ENCODE results near the gene MCU.
"Not testable (repeated sequence)": the region's sequence is repeated elsewhere in the genome, so short reads cannot be mapped to it uniquely, and the experiment has no call there.

MCU gene

DNA sequence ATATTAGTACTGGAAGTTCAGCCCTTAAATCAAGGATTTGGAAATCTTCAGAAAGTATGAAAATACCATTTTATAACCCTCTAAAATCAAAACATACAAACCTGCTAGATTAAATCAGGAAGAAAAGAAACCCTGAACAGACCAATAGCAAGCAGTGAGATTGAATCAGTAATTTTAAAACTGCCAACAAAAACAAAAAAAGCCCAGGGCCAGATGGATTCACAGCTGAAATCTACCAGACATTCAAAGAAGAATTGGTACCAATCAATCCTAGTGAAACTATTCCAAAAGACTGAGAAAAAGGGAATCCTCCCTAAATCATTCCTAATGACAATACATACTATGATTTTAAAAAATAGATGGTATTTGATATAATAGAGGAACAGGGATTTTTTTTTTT, 70.1 kb downstream of the MCU start:
- no peak for DNase-seq (ENCODE audit: low read depth in 2 of 2)

- no peak for DNase-seq (ENCODE audit: low read depth in 2 of 2)
These were observed 71.3 kb downstream of the MCU start for GRCh38 chr10:72763201-72763600.

GRCh38 chr10:72764151-72764550, 72.2 kb downstream of the MCU start:
- DNase-seq (ENCODE audit: low read depth in 2 of 2) = no peak

- no peak for DNase-seq (ENCODE audit: low read depth in 2 of 2)
These were observed 73.3 kb downstream of the MCU start for GRCh38 chr10:72765051-72765745.

DNA sequence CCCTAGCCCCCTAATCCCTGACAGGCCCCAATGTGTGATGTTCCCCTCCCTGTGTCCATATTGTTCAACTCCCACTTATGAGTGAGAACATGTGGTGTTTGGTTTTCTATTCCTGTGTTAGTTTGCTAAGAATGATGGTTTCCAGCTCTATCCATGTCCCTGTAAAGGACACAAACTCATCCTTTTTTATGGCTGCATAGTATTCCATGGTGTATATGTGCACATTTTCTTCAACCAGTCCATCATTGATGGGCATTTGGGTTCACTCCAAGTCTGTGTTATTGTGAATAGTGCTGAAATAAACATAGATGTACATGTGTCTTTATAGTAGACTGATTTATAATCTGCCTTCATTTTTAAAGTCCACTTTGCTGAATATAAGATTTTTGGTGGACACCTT, 79.3 kb downstream of the MCU start:
- DNase-seq (ENCODE audit: low read depth in 2 of 2) = not testable (repeated sequence)

DNA sequence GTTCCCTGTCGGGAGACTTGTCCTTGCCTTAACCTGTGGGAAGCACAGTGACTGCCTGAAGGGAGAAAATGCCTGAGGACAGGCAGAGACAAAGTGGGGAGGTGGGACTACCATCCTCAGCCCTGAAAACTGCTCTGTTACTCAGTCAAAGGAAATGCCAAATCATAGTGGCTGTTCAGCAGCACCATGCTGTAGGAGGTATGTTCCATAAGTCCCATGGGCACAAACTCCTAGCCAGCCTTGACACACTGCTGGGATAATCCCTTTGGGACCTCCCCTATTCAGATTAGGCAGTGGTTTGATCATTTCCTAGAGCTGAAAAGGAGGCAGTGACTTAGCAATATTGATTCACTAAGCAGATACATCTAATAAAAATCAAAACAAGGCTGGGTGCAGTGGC, 80.1 kb downstream of the MCU start:
- DNase-seq (ENCODE audit: low read depth in 2 of 2) = no peak

GRCh38 chr10:72779874-72780273, 87.9 kb downstream of the MCU start:
- no peak for DNase-seq (ENCODE audit: low read depth in 2 of 2)

DNA sequence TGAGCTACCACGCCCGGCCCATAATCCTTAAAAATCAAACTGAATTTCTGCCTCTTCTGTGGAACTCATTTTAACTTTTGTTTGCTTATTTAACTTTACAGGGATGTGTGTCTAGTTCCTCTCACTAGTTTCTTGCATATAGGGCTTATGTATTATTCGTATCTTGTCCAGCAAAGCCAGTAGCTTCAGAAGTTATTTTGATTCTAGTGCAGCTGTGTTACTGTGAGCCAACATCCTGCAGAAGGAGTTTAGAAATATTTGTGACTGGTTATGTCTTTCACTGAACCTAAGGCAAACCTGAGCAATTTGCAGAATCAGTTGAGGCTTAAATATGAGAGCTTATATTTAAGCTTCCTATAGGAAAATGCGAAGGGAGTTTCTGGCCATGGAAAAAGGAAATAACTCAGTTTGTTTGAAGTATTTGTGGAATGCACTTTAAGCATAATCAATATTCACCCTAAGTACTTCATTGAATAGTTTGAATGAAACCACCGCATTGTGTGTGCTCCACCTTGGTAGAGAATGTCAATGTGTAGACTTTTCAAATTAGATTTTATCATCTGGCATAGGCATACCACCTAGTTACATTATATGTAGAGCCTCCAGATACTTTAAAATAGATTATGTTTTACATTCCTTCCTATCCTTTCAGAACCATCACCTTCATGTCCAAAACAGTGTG, 90.8 kb downstream of the MCU start:
- DNase-seq (ENCODE audit: low read depth in 2 of 2) = no peak

DNA sequence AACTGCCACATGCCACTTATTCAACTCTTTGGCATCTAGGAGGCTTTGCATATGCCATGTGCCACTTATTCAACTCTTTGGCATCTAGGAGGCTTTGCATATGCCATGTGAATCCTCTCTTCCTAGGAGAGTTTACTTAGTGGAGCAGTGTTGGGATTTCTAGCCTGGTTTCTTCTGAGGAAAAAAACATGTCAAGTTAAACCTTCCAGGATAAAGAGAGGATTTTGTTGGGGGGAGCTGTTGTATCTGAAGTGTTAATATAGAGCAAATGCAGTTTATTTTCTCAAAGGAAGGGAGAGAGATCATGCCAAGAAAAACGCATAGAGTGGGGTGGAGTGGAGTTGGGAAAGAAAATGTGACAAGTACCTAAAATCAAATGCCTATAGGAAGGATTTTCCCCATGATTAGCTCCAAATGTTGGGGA, 91.5 kb downstream of the MCU start:
- no peak for DNase-seq (ENCODE audit: low read depth in 2 of 2)

DNA sequence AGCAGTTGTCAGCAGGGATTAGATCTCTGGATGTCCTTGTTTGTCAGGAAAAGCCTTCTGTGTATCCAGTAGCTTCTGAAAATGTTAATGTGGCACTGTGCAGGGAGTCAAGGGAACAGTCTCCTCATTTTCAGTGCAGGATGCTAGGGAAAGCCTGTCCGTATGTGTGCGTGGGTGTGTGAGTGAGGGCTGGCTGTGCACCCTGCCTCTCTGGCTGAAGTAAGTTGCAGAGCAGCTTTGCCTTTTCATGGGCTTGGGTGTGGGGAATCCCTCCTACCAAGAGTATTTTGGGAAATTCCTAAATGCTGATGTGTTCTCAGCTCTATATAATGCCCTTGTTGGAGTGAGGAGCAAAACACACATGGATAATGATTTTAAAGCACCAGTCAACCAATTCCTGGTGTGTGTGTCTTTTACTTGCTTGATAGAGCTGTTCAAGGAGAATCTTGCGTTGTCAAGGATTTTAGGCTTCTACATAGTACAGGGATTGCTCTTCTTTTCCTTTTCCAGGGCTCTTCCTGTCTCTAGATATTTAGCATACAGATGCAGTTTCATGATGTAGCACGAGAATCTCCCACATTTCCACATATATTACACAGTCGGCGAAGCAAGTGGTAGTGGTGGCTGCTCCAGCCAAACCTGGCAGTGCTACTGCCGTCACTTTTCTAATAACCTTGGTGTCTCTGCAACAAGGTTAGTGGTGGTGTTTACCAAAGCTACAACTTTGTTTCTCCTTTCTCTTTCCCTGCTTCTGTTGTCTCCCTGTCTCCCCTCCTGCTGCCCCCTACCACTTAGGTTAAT, 92.8 kb downstream of the MCU start:
- DNase-seq (ENCODE audit: low read depth in 2 of 2) = no peak

DNA sequence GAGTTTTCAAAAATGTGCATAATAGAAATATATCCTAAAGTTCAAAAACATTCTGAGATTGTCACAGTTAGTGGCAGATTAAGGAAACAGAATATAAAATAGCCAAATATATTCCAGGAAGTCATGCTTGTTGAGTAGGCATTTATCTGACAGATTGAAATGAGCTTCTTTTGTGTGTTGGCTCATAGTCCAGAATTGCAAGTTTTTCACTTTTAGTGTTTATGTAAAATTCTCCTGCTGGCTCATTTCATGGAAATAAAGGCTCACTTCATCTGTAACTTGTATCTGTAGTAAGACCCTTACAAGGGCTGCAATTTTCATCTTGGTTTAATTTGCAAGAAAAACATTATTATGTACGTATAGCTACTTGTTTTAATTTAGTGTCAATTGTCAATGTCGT, 93.5 kb downstream of the MCU start:
- no peak for DNase-seq (ENCODE audit: low read depth in 2 of 2)

- no peak for DNase-seq (ENCODE audit: low read depth in 2 of 2)
These were observed 98.5 kb downstream of the MCU start for GRCh38 chr10:72790216-72790990.

GRCh38 chr10:72792288-72792687, 100.3 kb downstream of the MCU start:
- DNase-seq (ENCODE audit: low read depth in 2 of 2) = no peak

DNA sequence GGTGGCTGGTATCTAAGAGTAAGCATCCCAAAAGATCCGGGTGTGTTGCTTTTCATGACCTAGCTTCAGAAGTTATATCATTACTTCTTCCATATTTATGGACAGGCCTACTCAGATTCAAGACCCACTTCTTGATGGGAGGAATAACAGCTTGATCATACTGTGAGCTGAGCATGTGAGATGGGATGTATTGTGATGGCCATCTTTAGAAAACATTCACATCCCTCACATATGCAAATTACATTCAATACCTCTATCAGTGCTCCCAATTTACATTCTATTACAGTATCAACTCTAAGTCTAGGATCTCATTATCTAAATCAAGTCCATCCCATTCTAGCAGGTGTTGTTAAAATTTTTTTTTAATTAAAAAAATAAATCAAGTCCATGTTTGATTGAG, 101.8 kb downstream of the MCU start:
- DNase-seq (ENCODE audit: low read depth in 2 of 2) = no peak

DNA sequence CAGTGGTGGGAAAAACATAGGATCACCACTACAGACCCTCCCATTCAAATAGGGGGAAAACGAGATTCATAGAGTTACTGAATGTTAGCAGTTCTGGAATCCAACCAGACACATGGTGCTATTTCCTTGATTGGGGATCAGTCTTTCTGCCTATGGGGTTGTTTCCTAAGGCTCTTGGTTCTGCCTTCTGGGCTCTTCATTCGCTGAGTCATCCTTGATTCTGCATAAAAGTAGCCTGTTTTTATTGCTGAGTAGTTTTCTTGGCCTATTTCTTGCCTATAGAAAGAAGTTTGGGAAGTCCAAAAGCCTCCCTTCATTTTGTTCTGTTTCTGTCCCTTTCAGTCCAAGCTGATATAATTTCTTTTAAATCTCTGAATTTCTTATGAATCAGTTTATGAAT, 102.3 kb downstream of the MCU start:
- DNase-seq (ENCODE audit: low read depth in 2 of 2) = no peak

DNA sequence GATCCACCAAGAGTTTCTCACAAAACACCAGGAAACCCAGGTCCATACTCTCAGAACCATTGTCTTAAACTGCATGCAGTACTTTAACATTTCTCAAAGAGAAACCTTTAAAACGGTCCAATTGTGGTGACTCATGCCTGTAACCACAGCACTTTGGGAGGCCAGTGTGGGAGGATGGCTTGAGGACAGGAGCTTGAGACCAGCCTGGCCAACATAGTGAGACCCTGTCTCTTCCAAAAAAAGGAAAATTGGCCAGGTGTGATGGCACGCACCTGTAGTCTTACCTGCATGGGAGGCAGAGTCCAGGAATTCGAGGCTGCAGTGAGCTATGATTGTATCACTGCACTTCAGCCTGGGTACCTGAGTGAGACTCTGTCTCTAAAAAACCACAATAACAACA, 104.1 kb downstream of the MCU start:
- no peak for DNase-seq (ENCODE audit: low read depth in 2 of 2)

DNA sequence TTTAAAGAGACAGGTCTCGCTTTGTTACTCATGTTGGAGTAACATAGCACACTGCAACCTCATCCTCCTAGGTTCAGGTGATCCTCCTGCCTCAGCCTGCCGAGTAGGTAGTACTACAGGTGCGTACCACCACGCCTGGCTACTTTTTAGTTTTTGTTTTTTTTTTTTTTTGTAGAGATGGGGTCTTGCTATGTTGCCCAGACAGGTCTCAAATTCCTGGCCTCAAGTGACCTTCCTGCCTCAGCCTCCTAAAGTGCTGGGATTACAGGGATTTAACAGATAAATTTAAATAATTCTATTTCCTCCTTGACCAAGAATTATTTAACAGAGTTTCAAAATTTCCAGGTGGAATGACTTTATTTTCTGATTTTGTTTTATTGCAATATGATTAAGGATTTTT, 104.6 kb downstream of the MCU start:
- DNase-seq (ENCODE audit: low read depth in 2 of 2) = no peak

DNA sequence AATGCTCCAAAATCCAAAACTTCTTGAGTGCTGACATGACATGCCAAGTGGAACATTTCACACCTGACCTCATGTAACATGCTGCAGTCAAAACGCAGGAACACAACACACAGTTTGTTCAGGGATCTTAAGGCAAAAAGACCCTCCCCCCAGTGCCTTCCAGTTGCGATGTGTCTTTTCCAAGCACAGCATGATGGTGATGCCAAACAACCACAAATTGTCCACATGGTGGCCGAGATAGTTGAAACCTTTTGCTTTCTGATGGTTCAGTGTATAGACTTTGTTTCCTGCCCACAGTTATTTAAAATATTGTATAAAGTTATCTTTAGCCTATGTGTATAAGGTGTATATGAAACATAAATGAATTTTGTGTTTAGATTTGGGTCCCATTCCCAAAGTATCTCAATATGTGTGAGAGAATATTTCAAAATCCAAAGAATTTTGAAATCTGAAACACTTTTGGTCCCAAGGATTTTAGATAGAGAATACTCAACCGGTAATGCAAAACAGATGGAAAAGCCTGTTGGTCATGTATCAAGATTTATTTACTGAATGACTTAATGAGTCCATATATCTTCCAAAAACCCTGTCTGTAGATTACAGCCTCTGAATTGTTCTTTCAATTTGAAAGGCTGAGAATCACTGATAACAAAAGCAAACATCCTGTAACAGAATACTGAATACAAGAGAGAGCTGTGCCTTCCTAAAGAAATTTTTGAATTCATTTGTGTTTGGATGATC, 108.2 kb downstream of the MCU start:
- no peak for DNase-seq (ENCODE audit: low read depth in 2 of 2)

DNA sequence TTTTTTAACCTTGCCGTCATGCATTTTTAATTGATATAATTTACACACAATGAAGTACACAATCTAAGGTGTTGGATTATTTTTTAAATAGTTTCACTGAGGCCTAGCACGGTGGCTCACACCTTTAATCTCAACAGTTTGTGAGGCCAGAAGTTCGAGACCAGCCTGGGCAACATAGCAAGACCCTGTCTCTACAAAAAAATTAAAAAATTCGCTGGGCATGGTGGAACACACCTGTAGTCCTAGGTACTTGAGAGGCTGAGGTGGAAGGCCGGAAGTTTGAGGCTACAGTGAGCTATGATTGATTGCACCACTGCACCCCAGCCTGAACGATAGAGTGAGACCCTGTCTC, 108.8 kb downstream of the MCU start:
- DNase-seq (ENCODE audit: low read depth in 2 of 2) = no peak

DNA sequence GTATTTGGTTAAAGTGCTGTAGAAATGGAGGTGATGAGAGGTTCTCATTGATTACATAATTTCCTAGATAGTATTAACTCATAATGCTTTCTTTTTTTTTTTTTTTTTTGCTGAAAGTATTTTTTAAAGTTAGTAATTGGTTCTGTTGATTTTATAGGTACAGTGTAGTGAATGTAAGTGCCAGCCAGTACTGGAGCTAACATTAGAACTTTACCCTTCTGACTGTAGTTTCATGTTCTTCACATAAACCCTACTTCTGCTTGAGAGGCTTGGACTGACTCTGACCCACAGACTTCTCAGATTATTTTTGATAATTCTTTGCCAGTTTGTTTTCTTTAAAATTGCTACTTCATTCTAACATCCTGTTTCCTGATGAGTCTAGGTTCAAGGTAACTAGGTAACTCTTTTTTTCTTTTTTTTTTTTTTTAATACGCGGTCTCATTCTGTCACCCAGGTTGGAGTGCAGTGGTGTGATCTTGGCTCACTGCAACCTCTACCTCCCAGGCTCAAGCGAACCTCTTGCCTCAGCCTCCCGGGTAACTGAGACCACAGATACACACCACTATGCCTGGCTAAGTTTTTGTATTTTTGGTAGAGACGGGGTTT, 109.4 kb downstream of the MCU start:
- DNase-seq (ENCODE audit: low read depth in 2 of 2) = no peak

DNA sequence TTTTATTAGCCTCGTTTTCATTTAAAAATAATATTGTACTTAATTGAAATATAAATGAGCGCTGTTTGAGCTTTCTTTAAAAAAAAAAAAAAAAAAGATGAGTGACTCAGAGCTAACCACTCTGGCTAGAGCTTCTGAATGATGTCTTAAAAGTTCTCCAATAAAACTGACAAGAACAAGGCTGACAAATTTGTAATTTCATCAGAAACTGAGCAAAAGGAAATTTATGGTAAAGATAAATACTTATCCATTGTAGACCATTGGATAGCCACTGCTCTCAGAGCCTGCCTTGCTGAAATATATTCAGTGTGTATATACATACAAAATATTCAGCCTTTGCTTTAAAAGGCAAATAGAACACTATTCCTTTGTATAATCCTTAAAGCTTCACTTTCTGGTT, 110.4 kb downstream of the MCU start:
- DNase-seq (ENCODE audit: low read depth in 2 of 2) = no peak
